ENCODE measurements around the gene NPAS4.

DNA sequence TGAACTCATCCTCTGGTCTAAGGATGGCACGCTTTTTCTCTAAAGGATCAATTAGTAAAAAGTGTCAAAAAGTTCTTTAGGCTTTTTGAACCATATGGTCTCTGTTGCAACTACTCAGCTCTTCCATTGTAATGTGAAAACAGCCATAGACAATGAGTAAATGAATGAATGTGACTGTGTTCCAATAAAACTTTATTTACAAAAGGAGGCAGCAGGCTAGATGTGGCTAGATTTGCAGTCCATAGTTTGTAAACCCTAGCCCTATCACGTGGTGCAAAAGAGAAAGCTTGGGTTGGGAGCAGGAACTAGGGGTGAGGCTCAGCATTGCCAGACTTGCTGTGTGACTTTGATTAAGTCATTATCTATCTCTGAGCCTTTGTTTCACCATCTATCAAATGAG lies 5.4 kb upstream of the NPAS4 start:
- TF ChIP-seq SMAD4 (CRISPR knock-in tag; IDR thresholded peaks at IDR 0.05) (no peak), JUN (CRISPR knock-in tag; IDR thresholded peaks at IDR 0.05) (no peak), CREB1 (CRISPR knock-in tag; IDR thresholded peaks at IDR 0.05) (no peak), ELF4 (CRISPR knock-in tag; IDR thresholded peaks at IDR 0.05; ENCODE audit: low read depth) (no peak), SP1 (CRISPR knock-in tag; conservative IDR thresholded peaks at IDR 0.05) (no peak), ZNF416 (CRISPR knock-in tag; IDR thresholded peaks at IDR 0.05) (no peak), ZNF263 (CRISPR knock-in tag; IDR thresholded peaks at IDR 0.05; ENCODE audit: low read depth) (no peak), ZNF396 (CRISPR knock-in tag; IDR thresholded peaks at IDR 0.05; ENCODE audit: borderline replicate concordance) (no peak), FOXK1 (CRISPR knock-in tag; IDR thresholded peaks at IDR 0.05) (no peak)
- TF ChIP-seq, protein P1, sequence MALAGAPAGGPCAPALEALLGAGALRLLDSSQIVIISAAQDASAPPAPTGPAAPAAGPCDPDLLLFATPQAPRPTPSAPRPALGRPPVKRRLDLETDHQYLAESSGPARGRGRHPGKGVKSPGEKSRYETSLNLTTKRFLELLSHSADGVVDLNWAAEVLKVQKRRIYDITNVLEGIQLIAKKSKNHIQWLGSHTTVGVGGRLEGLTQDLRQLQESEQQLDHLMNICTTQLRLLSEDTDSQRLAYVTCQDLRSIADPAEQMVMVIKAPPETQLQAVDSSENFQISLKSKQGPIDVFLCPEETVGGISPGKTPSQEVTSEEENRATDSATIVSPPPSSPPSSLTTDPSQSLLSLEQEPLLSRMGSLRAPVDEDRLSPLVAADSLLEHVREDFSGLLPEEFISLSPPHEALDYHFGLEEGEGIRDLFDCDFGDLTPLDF (CRISPR knock-in tag; IDR thresholded peaks at IDR 0.05), result no peak
- TF ChIP-seq, protein P2, sequence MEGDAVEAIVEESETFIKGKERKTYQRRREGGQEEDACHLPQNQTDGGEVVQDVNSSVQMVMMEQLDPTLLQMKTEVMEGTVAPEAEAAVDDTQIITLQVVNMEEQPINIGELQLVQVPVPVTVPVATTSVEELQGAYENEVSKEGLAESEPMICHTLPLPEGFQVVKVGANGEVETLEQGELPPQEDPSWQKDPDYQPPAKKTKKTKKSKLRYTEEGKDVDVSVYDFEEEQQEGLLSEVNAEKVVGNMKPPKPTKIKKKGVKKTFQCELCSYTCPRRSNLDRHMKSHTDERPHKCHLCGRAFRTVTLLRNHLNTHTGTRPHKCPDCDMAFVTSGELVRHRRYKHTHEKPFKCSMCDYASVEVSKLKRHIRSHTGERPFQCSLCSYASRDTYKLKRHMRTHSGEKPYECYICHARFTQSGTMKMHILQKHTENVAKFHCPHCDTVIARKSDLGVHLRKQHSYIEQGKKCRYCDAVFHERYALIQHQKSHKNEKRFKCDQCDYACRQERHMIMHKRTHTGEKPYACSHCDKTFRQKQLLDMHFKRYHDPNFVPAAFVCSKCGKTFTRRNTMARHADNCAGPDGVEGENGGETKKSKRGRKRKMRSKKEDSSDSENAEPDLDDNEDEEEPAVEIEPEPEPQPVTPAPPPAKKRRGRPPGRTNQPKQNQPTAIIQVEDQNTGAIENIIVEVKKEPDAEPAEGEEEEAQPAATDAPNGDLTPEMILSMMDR (IDR thresholded peaks at IDR 0.05), result no peak
- TF ChIP-seq, protein P3, sequence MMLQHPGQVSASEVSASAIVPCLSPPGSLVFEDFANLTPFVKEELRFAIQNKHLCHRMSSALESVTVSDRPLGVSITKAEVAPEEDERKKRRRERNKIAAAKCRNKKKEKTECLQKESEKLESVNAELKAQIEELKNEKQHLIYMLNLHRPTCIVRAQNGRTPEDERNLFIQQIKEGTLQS (CRISPR knock-in tag; conservative IDR thresholded peaks at IDR 0.05), result no peak
- TF ChIP-seq, protein P4, sequence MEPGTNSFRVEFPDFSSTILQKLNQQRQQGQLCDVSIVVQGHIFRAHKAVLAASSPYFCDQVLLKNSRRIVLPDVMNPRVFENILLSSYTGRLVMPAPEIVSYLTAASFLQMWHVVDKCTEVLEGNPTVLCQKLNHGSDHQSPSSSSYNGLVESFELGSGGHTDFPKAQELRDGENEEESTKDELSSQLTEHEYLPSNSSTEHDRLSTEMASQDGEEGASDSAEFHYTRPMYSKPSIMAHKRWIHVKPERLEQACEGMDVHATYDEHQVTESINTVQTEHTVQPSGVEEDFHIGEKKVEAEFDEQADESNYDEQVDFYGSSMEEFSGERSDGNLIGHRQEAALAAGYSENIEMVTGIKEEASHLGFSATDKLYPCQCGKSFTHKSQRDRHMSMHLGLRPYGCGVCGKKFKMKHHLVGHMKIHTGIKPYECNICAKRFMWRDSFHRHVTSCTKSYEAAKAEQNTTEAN (CRISPR knock-in tag; IDR thresholded peaks at IDR 0.05), result no peak
- TF ChIP-seq, protein P5, sequence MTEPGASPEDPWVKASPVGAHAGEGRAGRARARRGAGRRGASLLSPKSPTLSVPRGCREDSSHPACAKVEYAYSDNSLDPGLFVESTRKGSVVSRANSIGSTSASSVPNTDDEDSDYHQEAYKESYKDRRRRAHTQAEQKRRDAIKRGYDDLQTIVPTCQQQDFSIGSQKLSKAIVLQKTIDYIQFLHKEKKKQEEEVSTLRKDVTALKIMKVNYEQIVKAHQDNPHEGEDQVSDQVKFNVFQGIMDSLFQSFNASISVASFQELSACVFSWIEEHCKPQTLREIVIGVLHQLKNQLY (CRISPR knock-in tag; IDR thresholded peaks at IDR 0.05), result no peak
